Stimulated activated naive CD4-positive, alpha-beta T cell treated with Interleukin-2 at 50 U/mL for 16 hours (primary cell): ENCODE results near the gene CHST8.
A peak's percentile ranks its signal among the peaks of the same experiment; 100 is the strongest.

Source experiments
- DNase-seq: peaks from one replicate; lab custom pipeline; 2025; lab: John Stamatoyannopoulos, UW

The CHST8 gene

GRCh38 chr19:33795370-33796163, 173.8 kb downstream of the CHST8 start:
- DNase-seq, result peak; percentile 57

- peak; percentile 58 for DNase-seq
Observed at GRCh38 chr19:33796164-33796875, 174.6 kb downstream of the CHST8 start, which contains the start of gene KCTD15. KCTD15 (plus strand) TSS chr19:33796870; CDS start chr19:33800455, 3,585 bp downstream.

- peak; percentile 16 for DNase-seq
Observed at GRCh38 chr19:33797802-33798671, 176.3 kb downstream of the CHST8 start.

GRCh38 chr19:33798681-33799111, 176.9 kb downstream of the CHST8 start:
- no peak for DNase-seq

- no peak for DNase-seq
Observed at GRCh38 chr19:33799476-33799875, 177.7 kb downstream of the CHST8 start.

- DNase-seq, result no peak
Observed at GRCh38 chr19:33800012-33800680, 178.4 kb downstream of the CHST8 start.

- no peak for DNase-seq
Observed at GRCh38 chr19:33801411-33801810, 179.7 kb downstream of the CHST8 start.

GRCh38 chr19:33802001-33802400, 180.2 kb downstream of the CHST8 start:
- no peak for DNase-seq

GRCh38 chr19:33802801-33803200, 181.0 kb downstream of the CHST8 start:
- DNase-seq, result no peak

GRCh38 chr19:33803383-33803782, 181.6 kb downstream of the CHST8 start:
- DNase-seq, result no peak

- DNase-seq, result no peak
Observed at GRCh38 chr19:33804021-33804799, 182.5 kb downstream of the CHST8 start.

GRCh38 chr19:33805313-33805712, 183.6 kb downstream of the CHST8 start:
- DNase-seq, result no peak

GRCh38 chr19:33805840-33806433, 184.2 kb downstream of the CHST8 start:
- DNase-seq, result no peak

GRCh38 chr19:33806434-33806881, 184.7 kb downstream of the CHST8 start:
- DNase-seq, result no peak

GRCh38 chr19:33808399-33808798, 186.6 kb downstream of the CHST8 start:
- no peak for DNase-seq

GRCh38 chr19:33809960-33810359, 188.2 kb downstream of the CHST8 start:
- no peak for DNase-seq

GRCh38 chr19:33810821-33811220, 189.1 kb downstream of the CHST8 start:
- no peak for DNase-seq

- DNase-seq, result no peak
Observed at GRCh38 chr19:33811246-33811645, 189.5 kb downstream of the CHST8 start.

- no peak for DNase-seq
Observed at GRCh38 chr19:33811736-33812387, 190.1 kb downstream of the CHST8 start.
